Thyroid gland (tissue), 4 donors: ENCODE data around the gene JDP2.

Experiments
- CTCF ChIP-seq, 6 experiments: fragments of 200-600 bp in 3 of 6; fragments of 450-650 bp in 3 of 6; sonication (generic) in 3 of 6; IDR thresholded peaks; one replicate each; pipeline ENCODE4 v1.5.1; 2016 to 2019; ENCODE audit warnings: antibody characterized with exemption in 6 of 6, mild to moderate bottlenecking in 2 of 6, inconsistent platforms in 1 of 6, moderate library complexity in 1 of 6
- POLR2A ChIP-seq, 2 donors: fragments of 450-650 bp; IDR thresholded peaks; one replicate each; pipeline ENCODE4 v1.6.1; 2017; ENCODE audit warnings: antibody characterized with exemption in 2 of 2, mild to moderate bottlenecking in 2 of 2, moderate library complexity in 1 of 2

GRCh38 chr14:75457648-75458165 is 29.9 kb downstream of the JDP2 start:
- TF ChIP-seq CTCF (IDR thresholded peaks at IDR 0.05): no peak
- no peak for TF ChIP-seq POLR2A (IDR thresholded peaks at IDR 0.05)
